ENCODE results near the gene CHMP5.

CHMP5 gene

GRCh38 chr9:33273266-33273971, 8.6 kb downstream of the CHMP5 start:
- DNase-seq, result no peak

- no peak for DNase-seq
Observed at GRCh38 chr9:33273972-33274328, 9.1 kb downstream of the CHMP5 start.

- DNase-seq, result no peak
Observed at GRCh38 chr9:33277484-33277883, 12.6 kb downstream of the CHMP5 start.

GRCh38 chr9:33285502-33285901, 20.7 kb downstream of the CHMP5 start:
- no peak for DNase-seq

GRCh38 chr9:33287087-33287490, 22.2 kb downstream of the CHMP5 start:
- no peak for DNase-seq

GRCh38 chr9:33288235-33288634, 23.4 kb downstream of the CHMP5 start:
- DNase-seq, result no peak

- no peak for DNase-seq
Observed at GRCh38 chr9:33288828-33289483, 24.1 kb downstream of the CHMP5 start.

- peak; percentile 31 for DNase-seq
Observed at GRCh38 chr9:33289496-33289895, 24.6 kb downstream of the CHMP5 start.

- DNase-seq, result no peak
Observed at GRCh38 chr9:33289936-33290246, 25.0 kb downstream of the CHMP5 start.

GRCh38 chr9:33290247-33291030, 25.6 kb downstream of the CHMP5 start, which contains the start of gene NFX1:
TSS of gene NFX1 (plus strand) at chr9:33290516. CDS start at chr9:33290573, 57 bp downstream.
- peak; percentile 97 for DNase-seq

GRCh38 chr9:33291031-33291397, 26.2 kb downstream of the CHMP5 start:
- DNase-seq, result no peak

- DNase-seq, result no peak
Observed at GRCh38 chr9:33291901-33292300, 27.1 kb downstream of the CHMP5 start.

GRCh38 chr9:33293782-33294181, 28.9 kb downstream of the CHMP5 start:
- no peak for DNase-seq

- DNase-seq, result no peak
Observed at GRCh38 chr9:33294670-33295432, 30.0 kb downstream of the CHMP5 start.

- DNase-seq, result no peak
Observed at GRCh38 chr9:33295571-33295970, 30.7 kb downstream of the CHMP5 start.

- no peak for DNase-seq
Observed at GRCh38 chr9:33297432-33297831, 32.6 kb downstream of the CHMP5 start.

GRCh38 chr9:33300546-33300945, 35.7 kb downstream of the CHMP5 start:
- no peak for DNase-seq

GRCh38 chr9:33304362-33304761, 39.5 kb downstream of the CHMP5 start:
- DNase-seq, result no peak

- no peak for DNase-seq
Observed at GRCh38 chr9:33306037-33306436, 41.2 kb downstream of the CHMP5 start.

- no peak for DNase-seq
Observed at GRCh38 chr9:33307067-33307466, 42.2 kb downstream of the CHMP5 start.

- no peak for DNase-seq
Observed at GRCh38 chr9:33309903-33310302, 45.1 kb downstream of the CHMP5 start.

GRCh38 chr9:33310748-33311147, 45.9 kb downstream of the CHMP5 start:
- no peak for DNase-seq

- DNase-seq, result no peak
Observed at GRCh38 chr9:33311953-33312352, 47.1 kb downstream of the CHMP5 start.

All from right kidney (tissue), 1 donor.